ENCODE data around the gene PSMB7.

PSMB7 gene

GRCh38 chr9:124390794-124391658, 24.2 kb downstream of the PSMB7 start:
- H3K27ac Mint-ChIP-seq, result no peak overlapping the region
- H3K4me3 Mint-ChIP-seq, result no peak overlapping the region
- H3K4me1 Mint-ChIP-seq, result peaks cover 24 to 51% of the 10 kb centered on the region in 2 donors
- DNase-seq, result no peak
- peaks cover 14 to 23% of the 10 kb centered on the region in 2 donors for H3K36me3 Mint-ChIP-seq
- no peaks in the 10 kb centered on the region for H3K9me3 Mint-ChIP-seq
- no peaks in the 10 kb centered on the region for H3K27me3 Mint-ChIP-seq
- no peak for ATAC-seq (replicated peaks)

GRCh38 chr9:124389146-124389939, 25.9 kb downstream of the PSMB7 start:
- no peak for ATAC-seq (replicated peaks)
- H3K4me3 Mint-ChIP-seq, result no peak overlapping the region
- H3K36me3 Mint-ChIP-seq, result peaks cover 10 to 20% of the 10 kb centered on the region in 2 donors
- peak overlapping the region; percentile 2 for H3K27ac Mint-ChIP-seq
- H3K27me3 Mint-ChIP-seq, result no peaks in the 10 kb centered on the region
- no peak for DNase-seq
- H3K4me1 Mint-ChIP-seq, result peaks cover 24 to 46% of the 10 kb centered on the region in 2 donors
- no peaks in the 10 kb centered on the region for H3K9me3 Mint-ChIP-seq

GRCh38 chr9:124388275-124389048, 26.8 kb downstream of the PSMB7 start:
- Mint-ChIP-seq H3K36me3 (peaks cover 10 to 24% of the 10 kb centered on the region in 2 donors), H3K4me3 (no peak overlapping the region), H3K4me1 (peaks cover 19 to 46% of the 10 kb centered on the region in 2 donors), H3K9me3 (no peaks in the 10 kb centered on the region), H3K27me3 (no peaks in the 10 kb centered on the region), H3K27ac (peak overlapping the region; percentile 4)
- ATAC-seq (replicated peaks) (no peak), DNase-seq (no peak)

GRCh38 chr9:124386201-124386600, 29.0 kb downstream of the PSMB7 start:
- Mint-ChIP-seq H3K27ac (no peak overlapping the region), H3K36me3 (peaks cover 15 to 21% of the 10 kb centered on the region in 2 donors), H3K4me3 (no peak overlapping the region), H3K27me3 (no peaks in the 10 kb centered on the region), H3K4me1 (peaks cover 19 to 40% of the 10 kb centered on the region in 2 donors), H3K9me3 (no peaks in the 10 kb centered on the region)
- DNase-seq, result no peak
- no peak for ATAC-seq (replicated peaks)

GRCh38 chr9:124385623-124386022, 29.6 kb downstream of the PSMB7 start:
- H3K27me3 Mint-ChIP-seq, result no peaks in the 10 kb centered on the region
- no peak overlapping the region for H3K4me3 Mint-ChIP-seq
- no peaks in the 10 kb centered on the region for H3K9me3 Mint-ChIP-seq
- no peak overlapping the region for H3K27ac Mint-ChIP-seq
- H3K4me1 Mint-ChIP-seq, result peaks cover 15 to 35% of the 10 kb centered on the region in 2 donors
- ATAC-seq (replicated peaks) (no peak), DNase-seq (no peak)
- peaks cover 15 to 16% of the 10 kb centered on the region in 2 donors for H3K36me3 Mint-ChIP-seq

- no peak for DNase-seq
- Mint-ChIP-seq H3K4me1 (peaks cover 13 to 30% of the 10 kb centered on the region in 2 donors), H3K9me3 (no peaks in the 10 kb centered on the region), H3K4me3 (no peak overlapping the region), H3K36me3 (peaks cover 20 to 21% of the 10 kb centered on the region in 2 donors), H3K27ac (no peak overlapping the region), H3K27me3 (no peaks in the 10 kb centered on the region)
- ATAC-seq (replicated peaks), result no peak
Observed at GRCh38 chr9:124384846-124385245, 30.4 kb downstream of the PSMB7 start.

GRCh38 chr9:124384210-124384609, 31.0 kb downstream of the PSMB7 start:
- Mint-ChIP-seq H3K27me3 (no peaks in the 10 kb centered on the region), H3K27ac (no peak overlapping the region), H3K9me3 (no peaks in the 10 kb centered on the region), H3K4me1 (peaks cover 8 to 24% of the 10 kb centered on the region in 2 donors), H3K36me3 (peaks cover 21 to 26% of the 10 kb centered on the region in 2 donors), H3K4me3 (no peak overlapping the region)
- DNase-seq (no peak), ATAC-seq (replicated peaks) (no peak)

- DNase-seq, result no peak
- no peaks in the 10 kb centered on the region for H3K27me3 Mint-ChIP-seq
- no peak for ATAC-seq (replicated peaks)
- peaks cover 27 to 45% of the 10 kb centered on the region in 2 donors for H3K36me3 Mint-ChIP-seq
- H3K9me3 Mint-ChIP-seq, result no peaks in the 10 kb centered on the region
- H3K4me3 Mint-ChIP-seq, result no peak overlapping the region
- no peak overlapping the region for H3K27ac Mint-ChIP-seq
- peaks cover 0 to 1% of the 10 kb centered on the region in 2 donors for H3K4me1 Mint-ChIP-seq
Observed at GRCh38 chr9:124381170-124381945, 33.9 kb downstream of the PSMB7 start.

- ATAC-seq (replicated peaks) (no peak), DNase-seq (no peak)
- no peak overlapping the region for H3K4me3 Mint-ChIP-seq
- peaks cover 3 to 13% of the 10 kb centered on the region in 2 donors for H3K4me1 Mint-ChIP-seq
- H3K27me3 Mint-ChIP-seq, result no peaks in the 10 kb centered on the region
- no peaks in the 10 kb centered on the region for H3K9me3 Mint-ChIP-seq
- peaks cover 31 to 52% of the 10 kb centered on the region in 2 donors for H3K36me3 Mint-ChIP-seq
- H3K27ac Mint-ChIP-seq, result no peak overlapping the region
Observed at GRCh38 chr9:124377551-124378406, 37.5 kb downstream of the PSMB7 start.

GRCh38 chr9:124376329-124376728, 38.9 kb downstream of the PSMB7 start:
- DNase-seq, result no peak
- Mint-ChIP-seq H3K4me3 (no peak overlapping the region), H3K27ac (no peak overlapping the region), H3K36me3 (peaks cover 35 to 58% of the 10 kb centered on the region in 2 donors), H3K27me3 (no peaks in the 10 kb centered on the region), H3K9me3 (no peaks in the 10 kb centered on the region), H3K4me1 (peaks cover 7 to 26% of the 10 kb centered on the region in 2 donors)
- ATAC-seq (replicated peaks), result no peak

GRCh38 chr9:124375726-124376125, 39.5 kb downstream of the PSMB7 start:
- Mint-ChIP-seq H3K9me3 (no peaks in the 10 kb centered on the region), H3K36me3 (peaks cover 35 to 60% of the 10 kb centered on the region in 2 donors), H3K4me3 (no peak overlapping the region), H3K4me1 (peaks cover 7 to 26% of the 10 kb centered on the region in 2 donors), H3K27ac (no peak overlapping the region), H3K27me3 (no peaks in the 10 kb centered on the region)
- ATAC-seq (replicated peaks) (no peak), DNase-seq (no peak)

- Mint-ChIP-seq H3K9me3 (no peaks in the 10 kb centered on the region), H3K4me3 (no peak overlapping the region), H3K4me1 (peaks cover 12 to 37% of the 10 kb centered on the region in 2 donors), H3K27me3 (no peaks in the 10 kb centered on the region), H3K27ac (no peak overlapping the region), H3K36me3 (peaks cover 27 to 52% of the 10 kb centered on the region in 2 donors)
- no peak for ATAC-seq (replicated peaks)
- DNase-seq, result no peak
Observed at GRCh38 chr9:124373851-124374250, 41.4 kb downstream of the PSMB7 start.

GRCh38 chr9:124373386-124373785, 41.9 kb downstream of the PSMB7 start:
- DNase-seq, result no peak
- Mint-ChIP-seq H3K4me3 (no peak overlapping the region), H3K4me1 (peaks cover 12 to 37% of the 10 kb centered on the region in 2 donors), H3K27ac (no peak overlapping the region), H3K27me3 (no peaks in the 10 kb centered on the region), H3K9me3 (no peaks in the 10 kb centered on the region), H3K36me3 (peaks cover 27 to 53% of the 10 kb centered on the region in 2 donors)
- no peak for ATAC-seq (replicated peaks)

All from stimulated activated naive B cell treated with anti-CD40 and anti-IgM and Interleukin-4, amounts not matched to agents 10 μg/mL and 1 μg/mL and 100 μg/mL, for 72 hours (primary cell).